WTC11 (cell line): ENCODE measurements around the gene SPRYD3.

Experiments
- CTCF ChIP-seq: fragments of 200-600 bp; IDR thresholded peaks from 2 replicates; pipeline ENCODE4 v1.8.0; 2022; ENCODE audit warnings: antibody characterized with exemption
- USF1 ChIP-seq: sonication (generic); formaldehyde crosslinking; IDR thresholded peaks from 2 replicates; pipeline ENCODE4 v1.8.0; 2022; ENCODE audit warnings: mild to moderate bottlenecking, missing genetic modification reagents
- ZMAT4 ChIP-seq: fragments of 250-450 bp; sonication (Bioruptor Pico); IDR thresholded peaks from 2 replicates; pipeline ENCODE4 v1.9.0; 2021; ENCODE audit warnings: mild to moderate bottlenecking

GRCh38 chr12:53098354-53098981 lies 19.3 kb upstream of the SPRYD3 start:
- TF ChIP-seq USF1 (CRISPR knock-in tag): no peak
- TF ChIP-seq CTCF: no peak
- TF ChIP-seq ZMAT4 (CRISPR knock-in tag): no peak
